GM23338 (cell line): ENCODE measurements around the gene TAF7.

Experiments
- CREB1 ChIP-seq: fragments of 250-450 bp; sonication (Bioruptor Pico); IDR thresholded peaks from 2 replicates; pipeline ENCODE4 v1.5.0; 2020; ENCODE audit warnings: low read depth, mild to moderate bottlenecking, moderate library complexity
- CTCF ChIP-seq, 2 experiments: fragments of 200-600 bp in 1 of 2; sonication (generic) in 1 of 2; conservative IDR thresholded peaks; 2 replicates each; pipeline versions ENCODE4 v1.5.1 to v1.6.1; 2016 to 2017; ENCODE audit warnings: antibody characterized with exemption in 2 of 2, low read depth in 2 of 2, mild to moderate bottlenecking in 2 of 2, moderate library complexity in 1 of 2
- EZH2 ChIP-seq: fragments of 200-600 bp; sonication (generic); IDR thresholded peaks from one replicate; pipeline ENCODE4 v1.8.0; 2017; ENCODE audit warnings: antibody characterized with exemption, mild to moderate bottlenecking, low read depth; ENCODE audit not compliant: unreplicated experiment
- POLR2AphosphoS5 ChIP-seq: IDR thresholded peaks from 2 replicates; pipeline ENCODE4 v1.6.1; 2016; ENCODE audit warnings: antibody characterized with exemption, low read depth
- STAT1 ChIP-seq: IDR thresholded peaks from one replicate; pipeline ENCODE4 v1.6.1; 2016; ENCODE audit warnings: antibody characterized with exemption; ENCODE audit not compliant: unreplicated experiment
- TF ChIP-seq, protein P1 (sequence below): IDR thresholded peaks from one replicate; pipeline ENCODE4 v1.6.1; 2018; ENCODE audit warnings: antibody characterized with exemption; ENCODE audit not compliant: unreplicated experiment

DNA sequence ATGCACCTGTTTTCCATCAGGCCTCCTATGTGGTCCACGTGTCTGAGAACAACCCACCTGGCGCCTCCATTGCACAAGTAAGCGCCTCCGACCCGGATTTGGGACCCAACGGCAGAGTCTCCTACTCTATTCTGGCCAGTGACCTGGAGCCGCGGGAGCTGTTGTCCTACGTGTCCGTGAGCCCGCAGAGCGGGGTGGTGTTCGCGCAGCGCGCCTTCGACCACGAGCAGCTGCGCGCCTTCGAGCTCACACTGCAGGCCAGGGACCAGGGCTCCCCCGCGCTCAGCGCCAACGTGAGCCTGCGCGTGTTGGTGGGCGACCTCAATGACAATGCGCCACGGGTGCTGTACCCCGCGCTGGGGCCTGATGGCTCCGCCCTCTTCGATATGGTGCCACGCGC, 31.0 kb upstream of the TAF7 start:
- TF ChIP-seq EZH2 (no peak), CTCF (conservative IDR thresholded peaks at IDR 0.05; ENCODE audit: low read depth in 2 of 2) (no peak), POLR2AphosphoS5 (no peak), STAT1 (no peak), CREB1 (CRISPR knock-in tag) (no peak)
- TF ChIP-seq, protein P1, sequence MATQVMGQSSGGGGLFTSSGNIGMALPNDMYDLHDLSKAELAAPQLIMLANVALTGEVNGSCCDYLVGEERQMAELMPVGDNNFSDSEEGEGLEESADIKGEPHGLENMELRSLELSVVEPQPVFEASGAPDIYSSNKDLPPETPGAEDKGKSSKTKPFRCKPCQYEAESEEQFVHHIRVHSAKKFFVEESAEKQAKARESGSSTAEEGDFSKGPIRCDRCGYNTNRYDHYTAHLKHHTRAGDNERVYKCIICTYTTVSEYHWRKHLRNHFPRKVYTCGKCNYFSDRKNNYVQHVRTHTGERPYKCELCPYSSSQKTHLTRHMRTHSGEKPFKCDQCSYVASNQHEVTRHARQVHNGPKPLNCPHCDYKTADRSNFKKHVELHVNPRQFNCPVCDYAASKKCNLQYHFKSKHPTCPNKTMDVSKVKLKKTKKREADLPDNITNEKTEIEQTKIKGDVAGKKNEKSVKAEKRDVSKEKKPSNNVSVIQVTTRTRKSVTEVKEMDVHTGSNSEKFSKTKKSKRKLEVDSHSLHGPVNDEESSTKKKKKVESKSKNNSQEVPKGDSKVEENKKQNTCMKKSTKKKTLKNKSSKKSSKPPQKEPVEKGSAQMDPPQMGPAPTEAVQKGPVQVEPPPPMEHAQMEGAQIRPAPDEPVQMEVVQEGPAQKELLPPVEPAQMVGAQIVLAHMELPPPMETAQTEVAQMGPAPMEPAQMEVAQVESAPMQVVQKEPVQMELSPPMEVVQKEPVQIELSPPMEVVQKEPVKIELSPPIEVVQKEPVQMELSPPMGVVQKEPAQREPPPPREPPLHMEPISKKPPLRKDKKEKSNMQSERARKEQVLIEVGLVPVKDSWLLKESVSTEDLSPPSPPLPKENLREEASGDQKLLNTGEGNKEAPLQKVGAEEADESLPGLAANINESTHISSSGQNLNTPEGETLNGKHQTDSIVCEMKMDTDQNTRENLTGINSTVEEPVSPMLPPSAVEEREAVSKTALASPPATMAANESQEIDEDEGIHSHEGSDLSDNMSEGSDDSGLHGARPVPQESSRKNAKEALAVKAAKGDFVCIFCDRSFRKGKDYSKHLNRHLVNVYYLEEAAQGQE = no peak
